22Rv1 (cell line): Measurements from ENCODE around the gene AUTS2.

ENCODE experiments used
- H3K27ac ChIP-seq: fragments of 450-650 bp; 2 replicates; pipeline ENCODE4 v1.5.1; 2017
- CTCF ChIP-seq: fragments of 450-650 bp; IDR thresholded peaks from 2 replicates; pipeline ENCODE4 v1.5.1; 2017; ENCODE audit warnings: mild to moderate bottlenecking
- ZFX ChIP-seq: fragments of 450-650 bp; IDR thresholded peaks from 2 replicates; pipeline ENCODE4 v1.6.1; 2017; ENCODE audit warnings: antibody characterized with exemption, borderline replicate concordance

Gene AUTS2

DNA sequence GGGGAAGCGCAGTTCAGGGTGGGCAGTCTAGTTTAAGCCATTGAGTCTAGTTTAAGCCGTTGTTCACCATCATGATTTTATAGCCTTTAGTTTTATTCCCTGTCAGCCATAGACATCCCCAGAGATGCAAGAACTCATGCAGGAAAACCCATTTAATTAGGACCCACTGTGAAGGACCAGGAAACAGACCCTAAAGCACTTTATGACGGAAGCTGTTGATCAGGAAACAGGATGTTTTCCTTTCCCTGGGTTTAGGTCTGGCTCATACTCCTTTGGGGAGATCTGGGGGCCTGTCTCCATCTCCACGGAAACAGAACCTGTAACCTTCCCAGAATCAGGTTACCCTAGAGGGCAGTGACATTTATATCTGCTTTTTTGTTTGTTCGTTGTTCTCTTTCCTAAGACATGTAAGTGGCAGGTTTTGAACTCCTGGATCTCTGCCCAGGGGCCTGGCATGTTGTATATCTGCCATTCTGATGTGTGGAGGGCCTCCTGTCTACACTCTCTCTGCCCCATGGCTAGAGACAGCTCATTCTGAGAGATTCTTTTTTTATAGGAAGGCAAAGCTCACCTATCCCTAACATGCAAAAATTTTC, 876.5 kb downstream of the AUTS2 start:
- TF ChIP-seq ZFX (no peak), CTCF (no peak)
- H3K27ac ChIP-seq: no peak overlapping the region

- TF ChIP-seq ZFX: no peak
- no peak for TF ChIP-seq CTCF
- H3K27ac ChIP-seq: no peak overlapping the region
Observed at GRCh38 chr7:70477036-70478010, 879.0 kb downstream of the AUTS2 start.

DNA sequence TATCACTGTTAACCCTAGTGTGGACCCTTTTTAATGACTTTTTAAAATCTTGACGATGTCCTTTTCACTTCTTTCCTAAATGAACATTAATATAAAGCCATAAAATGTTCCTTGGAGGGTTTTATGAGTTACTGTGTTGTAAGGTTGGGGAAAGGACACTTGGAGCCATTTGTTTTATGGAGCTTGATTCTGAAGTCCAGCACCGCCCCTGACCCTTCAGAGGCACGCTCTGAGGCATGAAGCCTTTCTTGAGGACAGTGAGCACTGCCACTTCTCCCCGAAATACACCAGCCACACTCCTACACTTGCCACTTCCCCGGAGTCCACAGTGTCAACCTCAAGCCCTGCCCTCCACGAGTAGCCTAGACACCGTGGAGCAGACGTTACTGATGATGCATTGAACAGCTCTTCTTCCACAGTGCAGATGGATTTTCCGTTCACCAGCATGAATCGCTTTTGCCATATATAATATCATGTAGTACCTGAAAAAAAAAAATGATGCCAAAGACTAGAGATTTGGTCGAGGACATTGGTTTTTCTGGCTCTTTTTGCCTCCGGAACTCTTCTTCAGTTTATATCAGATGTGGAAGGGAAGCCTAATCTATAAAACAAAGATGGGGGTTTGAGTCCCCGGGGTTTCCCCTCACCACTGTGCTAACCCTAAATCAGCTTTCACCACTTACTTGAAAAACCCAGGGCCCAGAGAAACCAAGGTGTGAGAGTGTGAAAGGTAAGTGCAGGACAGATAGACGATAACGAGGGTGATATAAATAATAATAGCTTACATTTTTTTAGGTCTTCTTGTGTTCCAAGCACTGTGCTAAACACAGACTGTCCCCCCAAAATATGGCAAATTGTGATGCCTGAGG, 881.1 kb downstream of the AUTS2 start:
- H3K27ac ChIP-seq: no peak overlapping the region
- no peak for TF ChIP-seq ZFX
- TF ChIP-seq CTCF: no peak

DNA sequence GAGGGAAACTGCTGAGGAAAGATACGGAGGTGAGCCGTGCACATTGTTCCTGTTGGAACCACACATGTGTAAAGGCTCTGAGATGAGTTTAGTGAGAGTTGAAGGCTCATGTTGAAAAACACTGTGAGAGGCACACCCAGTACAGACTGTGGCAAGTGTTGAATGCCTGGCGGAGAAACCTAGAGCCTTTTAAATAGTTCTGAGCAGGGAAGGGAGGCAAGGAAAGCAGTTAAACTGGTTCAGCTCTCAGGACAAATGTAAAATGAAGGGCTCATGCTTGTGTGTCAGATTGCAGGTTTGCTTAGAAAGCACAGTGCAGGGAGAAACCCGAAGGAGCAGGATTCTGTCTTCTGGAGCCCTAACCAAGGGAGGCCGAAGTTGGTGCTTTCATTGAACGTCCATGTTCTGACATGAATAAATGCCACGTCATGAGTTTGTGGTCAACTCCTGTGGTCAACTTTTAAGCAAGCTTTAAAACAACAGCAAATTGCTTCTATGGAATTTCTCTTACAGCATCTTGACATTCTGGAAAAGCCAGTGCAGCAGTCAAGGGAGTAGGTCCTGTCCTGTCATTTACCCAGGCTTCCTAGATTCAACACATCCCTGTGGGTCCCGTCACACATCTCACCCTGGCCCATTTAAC, 882.8 kb downstream of the AUTS2 start:
- no peak for TF ChIP-seq CTCF
- no peak for TF ChIP-seq ZFX
- H3K27ac ChIP-seq: no peak overlapping the region

DNA sequence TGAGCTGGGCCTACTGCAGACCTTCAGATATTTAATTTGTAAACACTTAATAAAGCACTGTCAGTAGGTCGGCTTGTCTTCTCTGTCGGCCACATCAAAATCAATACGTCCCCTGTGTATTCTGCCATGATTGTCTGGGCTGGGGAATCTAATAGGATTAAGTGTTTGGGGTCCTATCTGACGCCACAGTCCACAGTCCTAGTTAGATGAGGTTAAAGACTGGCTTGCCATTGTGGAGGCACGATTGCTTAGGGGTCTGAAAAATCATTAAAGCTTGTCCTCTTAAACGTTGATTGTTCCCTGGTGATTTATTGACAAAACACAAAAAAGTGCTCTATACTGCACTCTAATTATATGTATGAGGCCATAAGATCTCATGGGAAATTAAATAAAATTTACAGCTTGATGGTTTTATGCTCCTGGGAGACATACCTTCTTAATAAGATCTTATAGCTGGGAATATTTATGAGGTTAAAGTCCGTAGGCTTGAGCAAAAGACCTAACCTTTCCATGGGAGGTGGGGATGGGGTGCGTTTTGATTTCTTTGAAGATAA, 883.4 kb downstream of the AUTS2 start:
- TF ChIP-seq CTCF (no peak), ZFX (no peak)
- no peak overlapping the region for H3K27ac ChIP-seq

GRCh38 chr7:70484255-70484654, 886.0 kb downstream of the AUTS2 start:
- no peak overlapping the region for H3K27ac ChIP-seq
- TF ChIP-seq ZFX (no peak), CTCF (no peak)
